ENCODE data around the gene SLC12A2.

- TF ChIP-seq CTCF (conservative IDR thresholded peaks at IDR 0.05 in 1 of 2, IDR thresholded peaks at IDR 0.05 in 1 of 2; ENCODE audit: low read depth in 1 of 2, low read length in 2 of 2) (no peak), EZH2 (IDR thresholded peaks at IDR 0.05; ENCODE audit: low read length, missing control alignments) (no peak)
Measured at GRCh38 chr5:128132499-128132898, 48.9 kb downstream of the SLC12A2 start.
